ENCODE measurements around the gene NKX2-2. TPM values are rescaled to one million over a fixed set of nuclear protein-coding genes. Genes with fewer than 3 reads are reported as not detected.

Gene NKX2-2
- total and polyA plus RNA-seq, 2 donors (not counting 3 experiments of a cell fraction or from before 2014, with no cell fraction given), result not detected

DNA sequence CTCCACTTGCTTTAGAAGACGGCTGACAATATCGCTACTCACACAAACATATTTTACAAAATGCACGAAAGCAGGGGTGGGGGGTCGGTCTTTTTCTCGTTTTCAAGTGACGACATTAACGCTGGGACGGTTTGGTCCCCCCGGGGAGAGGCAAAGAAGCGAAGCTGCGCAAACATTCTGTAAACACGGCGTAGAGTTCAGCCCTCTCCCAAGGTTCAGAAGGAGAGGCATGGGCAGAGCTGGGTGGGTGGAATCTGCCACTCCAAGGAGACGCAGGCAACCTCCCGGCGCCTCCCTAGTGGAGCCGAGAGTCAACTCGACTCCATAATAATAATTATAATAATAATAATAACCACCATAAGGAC, 2.4 kb downstream of the NKX2-2 start:
- intact Hi-C loops (cut with micrococcal nuclease) (no loop called here), dilution Hi-C loops (cut with MboI; ENCODE audit: extremely low pct_ligation_motif_present, low sequenced_read_pairs) (no loop called here)
- Histone ChIP-seq H3K79me2 (ENCODE audit: control insufficient read depth, insufficient read depth, low read length) (no peaks in the 10 kb centered on the region), H3K4me3 (replicated peaks in 1 of 3; ENCODE audit: insufficient read depth in 1 of 3, low read depth in 1 of 3, low read length in 3 of 3) (no peak overlapping the region), H4K20me1 (replicated peaks; ENCODE audit: control insufficient read depth, extremely low read depth, insufficient read depth, low read length) (no peaks in the 10 kb centered on the region), H2AFZ (ENCODE audit: low read depth, low read length) (no peak overlapping the region), H3K27ac (ENCODE audit: insufficient read depth, low read depth, low read length) (no peak overlapping the region), H3K4me1 (ENCODE audit: control insufficient read depth, extremely low read depth, insufficient read depth, low read length) (peaks cover 15% of the 10 kb centered on the region), H3K9me1 (replicated peaks; ENCODE audit: control insufficient read depth, extremely low read depth, insufficient read depth, low read length) (no peaks in the 10 kb centered on the region), H3K9me3 (replicated peaks; ENCODE audit: control insufficient read depth, insufficient read depth, low read length) (no peaks in the 10 kb centered on the region), H3K9ac (replicated peaks; ENCODE audit: extremely low read depth, insufficient read depth, low read length) (no peak overlapping the region), H3K27me3 (ENCODE audit: control insufficient read depth in 2 of 2, insufficient read depth in 2 of 2, low read length in 2 of 2) (peaks cover 79 to 91% of the 10 kb centered on the region in 2 experiments), H3K36me3 (ENCODE audit: control insufficient read depth in 2 of 2, extremely low read depth in 1 of 2, insufficient read depth in 2 of 2, low read length in 2 of 2) (no peaks in the 10 kb centered on the region), H3K4me2 (ENCODE audit: insufficient read depth, low read length) (no peak overlapping the region)
- no peak for FAIRE-seq
- no TSS peak for BruUV-seq (replicated peaks)
- no peak for DNase-seq (ENCODE audit: low read depth, low spot score)
- TF ChIP-seq MYC (IDR thresholded peaks at IDR 0.05; ENCODE audit: low read depth, low read length) (no peak), POLR2A (IDR thresholded peaks at IDR 0.05; ENCODE audit: low read depth, low read length) (no peak), FOS (IDR thresholded peaks at IDR 0.05; ENCODE audit: borderline replicate concordance, insufficient read depth, low read length) (no peak), POLR2AphosphoS5 (IDR thresholded peaks at IDR 0.05; ENCODE audit: insufficient read depth, low read depth, low read length) (no peak)
- ChIA-PET POLR2A (no interaction called here), CTCF (interaction anchor here (1.5 to 12.0 kb wide), 2 partner anchors 273 to 674 kb away, joined by 3 to 443 read pairs; no protein-coding TSS in a partner anchor)

DNA sequence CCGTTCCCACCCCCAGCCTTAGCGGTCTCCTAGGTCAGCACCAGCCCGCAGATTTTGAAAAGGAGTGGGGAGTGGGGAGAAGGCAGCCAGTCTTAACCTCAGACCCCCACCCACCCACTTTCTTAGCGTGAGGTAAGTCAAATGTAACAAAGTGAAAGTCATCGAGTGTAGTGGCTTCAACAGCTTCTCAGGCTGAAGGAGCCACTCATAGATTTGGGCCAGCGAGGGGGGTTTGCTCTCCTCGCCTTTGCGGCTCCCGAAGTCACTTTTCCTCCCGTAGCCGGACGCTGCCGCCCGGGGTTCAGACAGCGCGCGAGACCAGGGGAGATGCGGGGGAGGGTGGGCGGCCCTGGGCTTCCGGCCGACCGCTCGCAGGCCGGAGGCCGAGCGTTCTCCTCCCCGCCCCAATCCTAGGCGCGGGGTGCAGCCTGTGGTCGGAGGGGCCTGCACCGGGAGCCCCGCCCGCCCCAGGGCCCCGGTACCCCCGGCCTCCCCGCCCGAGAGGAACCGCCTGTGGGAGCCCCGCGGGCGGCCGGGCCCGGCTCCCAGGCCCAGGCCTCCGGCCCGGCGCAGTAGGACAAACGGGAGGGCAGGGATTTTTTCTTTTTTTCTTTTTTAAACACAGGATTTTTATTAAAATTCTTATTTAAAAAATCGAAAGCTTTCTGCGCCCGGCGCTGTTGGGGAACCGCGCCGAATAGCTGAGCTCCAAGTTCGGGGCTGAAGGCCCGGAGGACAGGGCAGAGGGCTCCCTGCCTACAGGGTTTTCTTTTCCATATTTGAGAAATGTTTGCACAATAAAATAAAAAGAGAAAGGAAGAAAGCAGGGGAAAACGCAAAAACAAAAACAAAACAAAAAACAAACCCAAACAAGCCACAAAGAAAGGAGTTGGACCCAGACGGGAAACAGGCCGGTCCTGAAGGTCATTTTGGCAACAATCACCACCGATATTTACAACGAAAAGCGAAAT, 3.2 kb downstream of the NKX2-2 start:
- FAIRE-seq (no peak), DNase-seq (ENCODE audit: low read depth, low spot score) (no peak)
- intact Hi-C loops (cut with micrococcal nuclease) (no loop called here), dilution Hi-C loops (cut with MboI; ENCODE audit: extremely low pct_ligation_motif_present, low sequenced_read_pairs) (no loop called here)
- H3K79me2 ChIP-seq (ENCODE audit: control insufficient read depth, insufficient read depth, low read length), result no peaks in the 10 kb centered on the region
- H3K4me2 ChIP-seq (ENCODE audit: insufficient read depth, low read length), result peak overlapping the region; percentile 31
- peaks cover 72 to 85% of the 10 kb centered on the region in 2 experiments for H3K27me3 ChIP-seq (ENCODE audit: control insufficient read depth in 2 of 2, insufficient read depth in 2 of 2, low read length in 2 of 2)
- peak overlapping the region in 1 of 3 experiments; percentile 25 for H3K4me3 ChIP-seq (replicated peaks in 1 of 3; ENCODE audit: insufficient read depth in 1 of 3, low read depth in 1 of 3, low read length in 3 of 3)
- H3K9me1 ChIP-seq (replicated peaks; ENCODE audit: control insufficient read depth, extremely low read depth, insufficient read depth, low read length), result no peaks in the 10 kb centered on the region
- no peak overlapping the region for H3K27ac ChIP-seq (ENCODE audit: insufficient read depth, low read depth, low read length)
- TF ChIP-seq JUN (IDR thresholded peaks at IDR 0.05; ENCODE audit: borderline replicate concordance, insufficient read depth, insufficient read length, low read depth), result no peak
- TF ChIP-seq GATA2 (IDR thresholded peaks at IDR 0.05; ENCODE audit: insufficient read depth, insufficient read length, low read depth, low read length), result no peak
- TF ChIP-seq, protein P1, sequence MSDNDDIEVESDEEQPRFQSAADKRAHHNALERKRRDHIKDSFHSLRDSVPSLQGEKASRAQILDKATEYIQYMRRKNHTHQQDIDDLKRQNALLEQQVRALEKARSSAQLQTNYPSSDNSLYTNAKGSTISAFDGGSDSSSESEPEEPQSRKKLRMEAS (IDR thresholded peaks at IDR 0.05; ENCODE audit: insufficient read depth, insufficient read length), result no peak
- TF ChIP-seq MYC (IDR thresholded peaks at IDR 0.05; ENCODE audit: low read depth, low read length), result no peak
- peak; percentile 9 for TF ChIP-seq EZH2 (IDR thresholded peaks at IDR 0.05; ENCODE audit: borderline replicate concordance, low read depth, low read length, severe bottlenecking)
- TF ChIP-seq POLR2A (IDR thresholded peaks at IDR 0.05; ENCODE audit: low read depth, low read length), result no peak
- TF ChIP-seq POLR2AphosphoS5 (IDR thresholded peaks at IDR 0.05; ENCODE audit: insufficient read depth, low read depth, low read length), result no peak
- BruUV-seq (replicated peaks), result no TSS peak
- ChIA-PET CTCF (interaction anchor here (1.5 to 12.0 kb wide), 2 partner anchors 272 to 673 kb away, joined by 3 to 443 read pairs; no protein-coding TSS in a partner anchor), POLR2A (no interaction called here)
- H4K20me1 ChIP-seq (replicated peaks; ENCODE audit: control insufficient read depth, extremely low read depth, insufficient read depth, low read length), result no peaks in the 10 kb centered on the region
- no peak overlapping the region for H2AFZ ChIP-seq (ENCODE audit: low read depth, low read length)
- H3K4me1 ChIP-seq (ENCODE audit: control insufficient read depth, extremely low read depth, insufficient read depth, low read length), result peaks cover 15% of the 10 kb centered on the region
- no peaks in the 10 kb centered on the region for H3K9me3 ChIP-seq (replicated peaks; ENCODE audit: control insufficient read depth, insufficient read depth, low read length)
- no peak overlapping the region for H3K9ac ChIP-seq (replicated peaks; ENCODE audit: extremely low read depth, insufficient read depth, low read length)
- H3K36me3 ChIP-seq (ENCODE audit: control insufficient read depth in 2 of 2, extremely low read depth in 1 of 2, insufficient read depth in 2 of 2, low read length in 2 of 2), result no peaks in the 10 kb centered on the region
